Activated CD4-positive, alpha-beta T cell treated with anti-CD3 and anti-CD28 coated beads, Interleukin-2, amount 50 U/mL, for 1 hour (primary cell): ENCODE measurements around the gene JAZF1.

Experiments used
- DNase-seq: peaks from one replicate; pipeline ENCODE4 v3.0.0-alpha.2; 2020

Gene JAZF1

DNA sequence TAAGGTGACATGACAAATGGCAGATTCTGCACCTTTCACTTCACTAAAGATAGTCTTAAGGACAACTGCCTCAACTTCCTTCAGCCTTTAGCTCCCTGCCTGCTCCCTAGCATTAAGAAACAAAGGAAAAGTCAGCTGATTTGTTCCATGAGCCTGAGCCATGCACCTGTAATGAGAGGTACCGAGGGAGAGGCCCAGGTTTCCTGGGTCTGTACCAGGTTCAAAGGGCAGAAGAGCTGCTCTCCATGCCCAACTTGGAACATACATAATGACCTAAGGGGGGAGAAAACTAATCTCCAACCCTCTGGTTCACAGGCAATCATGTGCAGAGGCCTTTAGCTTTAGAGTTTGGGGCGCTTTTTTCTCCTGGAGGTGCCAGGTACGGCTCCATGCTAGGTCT is 111.2 kb downstream of the JAZF1 start:
- DNase-seq = no peak

DNA sequence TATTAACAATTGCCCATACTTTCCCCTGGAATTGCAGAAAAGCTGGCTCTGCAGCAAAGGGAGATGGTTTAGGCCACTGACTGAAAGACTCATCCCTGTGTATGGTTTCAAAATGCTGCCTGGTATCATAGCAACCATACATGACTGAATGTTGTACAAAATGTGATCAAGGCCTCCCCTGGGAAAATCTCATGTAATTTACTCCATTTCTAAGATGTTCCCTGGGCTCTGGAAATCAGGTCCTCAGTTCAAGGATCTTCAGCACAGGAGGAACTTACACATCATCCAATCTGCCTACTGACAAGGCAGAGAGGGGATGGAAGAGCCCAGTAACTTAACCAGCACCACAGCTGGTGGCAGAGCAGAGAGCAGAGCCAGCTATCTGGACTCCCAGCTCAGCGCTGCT is 111.8 kb downstream of the JAZF1 start:
- DNase-seq = no peak

DNA sequence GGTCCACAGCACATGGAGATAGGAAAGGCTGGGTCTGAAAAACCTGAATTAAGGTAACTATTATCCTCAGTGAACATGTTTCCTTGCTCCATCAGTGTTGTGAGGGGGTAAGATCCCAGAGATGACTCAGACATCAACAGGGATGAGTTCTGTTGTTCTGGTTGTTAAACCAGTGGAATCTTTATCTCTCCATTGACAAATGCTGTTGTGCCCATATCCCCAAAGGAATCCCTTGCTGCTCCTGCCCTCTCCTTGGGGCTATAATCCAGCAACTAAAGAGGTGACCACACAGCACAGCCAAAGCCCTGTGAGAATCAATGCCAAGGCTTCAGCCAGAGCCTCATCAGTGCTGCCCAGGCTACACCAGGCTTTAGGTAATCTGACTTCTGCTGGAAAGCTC is 113.4 kb downstream of the JAZF1 start:
- no peak for DNase-seq

DNA sequence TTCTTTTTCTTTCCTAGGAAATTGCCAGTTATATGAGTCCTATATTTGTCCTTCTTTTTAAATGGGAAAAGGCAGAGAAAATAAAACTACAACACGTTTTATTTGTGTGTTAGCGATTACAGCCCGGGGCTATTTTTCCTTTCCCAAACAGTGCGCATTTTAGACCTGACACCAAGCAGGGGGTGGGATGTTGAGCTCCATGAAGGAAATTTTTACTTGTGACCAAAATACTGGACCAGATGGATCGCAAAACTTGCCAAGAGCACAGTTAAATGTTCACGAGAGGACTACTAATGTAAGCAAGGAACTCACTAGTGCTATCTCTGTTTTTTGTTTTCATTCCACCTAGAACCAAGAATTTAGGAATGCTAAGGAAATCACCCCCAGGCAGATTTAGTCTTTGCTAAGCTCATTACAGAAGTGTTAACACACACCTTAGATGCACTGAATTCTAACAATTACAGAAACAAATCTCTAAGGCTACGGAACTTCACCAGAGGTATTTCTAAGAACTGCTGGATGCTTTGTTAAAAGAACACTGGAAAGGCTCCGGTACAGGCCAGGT is 114.8 kb downstream of the JAZF1 start:
- no peak for DNase-seq

DNA sequence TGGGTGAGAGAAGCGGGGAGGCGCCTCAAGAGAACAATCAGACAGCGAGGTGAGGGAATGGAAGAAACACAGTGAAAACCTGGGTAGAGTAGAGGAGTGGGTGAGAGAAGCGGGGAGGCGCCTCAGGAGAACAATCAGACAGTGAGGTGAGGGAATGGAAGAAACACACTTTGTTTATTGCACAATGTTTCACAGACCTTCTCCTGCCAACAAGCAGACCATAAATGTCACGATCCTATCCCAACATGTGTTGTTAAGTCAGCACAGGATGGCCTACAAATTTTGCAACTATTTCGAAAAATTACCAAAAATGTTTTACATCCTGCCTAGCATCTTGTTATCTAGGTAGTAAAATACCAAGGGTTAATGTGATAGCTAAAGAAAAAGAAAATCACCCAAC is 115.3 kb downstream of the JAZF1 start:
- DNase-seq = no peak

DNA sequence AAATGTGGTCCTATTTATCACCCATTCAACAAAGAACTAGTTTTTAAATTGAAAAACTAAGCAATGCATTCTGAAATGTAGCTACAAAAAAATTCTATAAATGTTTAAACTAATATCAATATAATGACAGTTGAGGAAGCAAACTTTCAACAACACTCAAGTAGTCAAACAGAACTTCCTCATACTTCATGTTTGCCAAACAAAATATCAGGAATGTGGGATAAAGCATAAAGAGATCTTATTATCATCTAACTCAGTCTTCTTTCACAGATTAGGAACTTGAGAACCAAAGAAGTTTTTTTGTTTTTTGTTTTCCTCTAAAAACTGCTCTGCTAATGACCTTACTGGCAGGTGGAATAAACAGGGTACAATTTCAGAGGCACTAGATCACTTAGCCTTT is 116.2 kb downstream of the JAZF1 start:
- no peak for DNase-seq

DNA sequence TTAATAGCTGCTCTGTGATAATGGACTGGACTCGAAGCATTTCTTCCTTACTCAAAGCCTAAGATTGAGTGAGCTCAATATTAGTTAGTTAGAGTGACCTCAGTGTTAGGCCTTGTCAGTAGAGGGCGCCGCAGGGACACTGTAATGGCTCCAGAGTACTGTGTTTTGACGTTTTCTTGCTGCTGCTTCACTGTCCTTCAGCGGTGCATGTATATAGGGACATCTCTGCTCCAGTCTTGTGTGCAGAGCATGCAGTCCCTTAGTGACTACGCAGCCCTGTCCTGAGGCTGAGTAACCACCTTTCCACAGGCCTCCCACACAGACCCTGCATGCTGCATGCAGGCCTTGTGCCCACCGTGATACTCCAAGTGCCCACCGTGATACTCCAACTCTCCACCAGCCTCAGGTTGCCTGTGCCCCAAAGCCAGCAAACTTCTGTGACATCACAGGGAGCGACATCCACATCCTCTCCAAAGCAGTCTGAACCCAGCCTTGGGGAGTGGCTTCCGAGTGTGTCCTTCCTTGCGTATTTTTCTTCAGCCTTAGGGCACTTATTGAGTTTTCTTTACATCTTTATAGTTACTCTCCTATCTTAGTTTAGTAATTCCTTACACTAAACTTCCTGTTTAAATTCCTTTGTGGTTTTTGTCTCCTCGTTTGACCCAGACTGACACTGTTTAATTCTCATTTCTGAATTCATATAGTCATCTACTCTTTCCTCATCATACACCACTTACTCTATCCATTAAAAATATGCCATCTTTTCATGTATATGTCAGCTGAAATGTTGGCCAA is 118.2 kb downstream of the JAZF1 start:
- peak; percentile 42 for DNase-seq

DNA sequence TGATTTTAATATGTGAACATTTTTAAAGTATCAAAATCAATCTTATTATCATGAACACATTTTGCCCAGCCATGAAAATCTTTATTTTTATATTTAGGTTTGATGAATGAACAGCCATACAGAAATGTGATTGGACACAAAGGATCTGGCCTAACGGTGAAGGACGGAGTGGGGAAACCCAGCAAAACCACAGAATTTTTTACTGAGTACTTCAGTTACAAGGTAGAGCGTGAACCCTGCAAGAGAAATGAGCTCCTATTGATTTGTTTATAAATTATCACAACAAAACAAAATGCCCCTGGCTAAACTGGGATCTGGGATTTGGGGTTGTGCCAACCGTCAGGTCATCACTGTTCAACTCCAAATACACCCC is 118.8 kb downstream of the JAZF1 start:
- DNase-seq = no peak

DNA sequence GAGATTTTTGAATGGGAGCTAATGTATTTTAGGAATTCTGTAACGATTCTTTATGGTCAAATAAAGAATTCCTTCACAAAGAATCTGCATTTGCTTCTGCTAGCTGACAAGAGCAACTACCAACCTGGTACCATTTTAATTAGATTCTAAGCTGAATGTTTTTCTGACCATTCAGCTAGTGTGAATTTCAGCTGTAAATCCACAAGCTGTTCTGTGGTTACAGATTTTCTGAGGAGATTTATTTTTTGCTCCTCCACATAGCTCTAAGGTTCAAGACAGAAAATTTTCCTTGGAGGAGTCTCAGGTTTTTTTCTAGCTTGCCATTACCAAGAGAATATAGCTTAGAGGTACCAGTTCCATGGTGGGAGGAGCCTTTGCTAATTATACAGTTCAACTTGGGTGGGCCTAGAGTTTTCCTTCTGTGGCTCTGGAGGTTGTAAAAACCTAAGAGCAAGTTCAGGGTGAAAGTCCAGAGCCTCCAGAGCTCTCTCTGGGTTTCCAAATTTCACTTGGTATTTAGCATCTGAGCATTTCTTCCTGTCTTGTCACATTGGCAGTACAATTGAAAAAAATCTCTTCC is 120.1 kb downstream of the JAZF1 start:
- DNase-seq = no peak

DNA sequence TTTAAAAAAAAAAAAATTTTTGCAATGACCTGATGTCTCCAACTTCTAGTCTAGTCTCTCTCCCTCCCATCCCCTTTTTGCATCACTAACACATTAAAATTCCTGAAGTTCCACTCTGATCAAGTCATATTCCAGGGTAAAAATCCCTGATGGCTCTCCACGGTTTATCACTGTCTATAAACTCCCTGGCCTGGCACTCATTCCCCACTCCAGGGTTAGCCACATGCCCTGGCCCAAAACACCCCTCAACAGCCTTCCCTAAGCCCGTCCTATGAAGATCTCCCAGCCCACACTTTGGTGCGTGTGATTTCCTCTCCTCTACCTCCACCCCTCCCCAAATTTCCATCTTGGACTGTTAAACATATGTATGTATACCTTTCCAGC is 125.4 kb downstream of the JAZF1 start:
- no peak for DNase-seq

DNA sequence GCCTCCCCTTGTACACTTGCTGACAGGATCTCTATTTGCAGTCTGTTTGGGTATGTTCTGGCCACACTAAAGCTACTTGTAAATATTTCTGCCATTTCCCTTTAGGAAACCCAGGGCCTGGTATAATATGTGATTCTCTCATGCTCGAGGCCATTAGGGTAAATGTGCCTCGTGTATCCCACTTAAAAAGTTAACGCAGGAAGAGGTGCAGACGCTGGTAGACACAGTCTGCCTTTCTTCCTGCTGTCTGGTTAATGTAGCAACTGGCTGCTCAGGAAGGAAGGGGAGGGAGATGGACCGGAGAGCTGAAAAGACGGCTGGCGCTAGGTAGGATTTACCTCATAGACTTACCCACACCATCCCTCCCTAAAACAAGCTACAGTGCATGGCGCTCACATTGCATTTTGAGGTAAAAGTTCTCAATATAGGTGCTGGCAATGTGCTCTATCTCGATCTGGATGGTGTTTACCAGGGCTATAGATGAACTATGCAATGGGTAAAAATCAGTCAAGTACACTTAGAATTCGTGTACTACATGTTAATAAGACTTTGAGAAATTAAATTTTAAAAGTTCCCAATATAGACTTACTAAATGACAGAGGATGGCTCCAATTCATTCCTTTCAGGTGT is 125.9 kb downstream of the JAZF1 start:
- DNase-seq = no peak

DNA sequence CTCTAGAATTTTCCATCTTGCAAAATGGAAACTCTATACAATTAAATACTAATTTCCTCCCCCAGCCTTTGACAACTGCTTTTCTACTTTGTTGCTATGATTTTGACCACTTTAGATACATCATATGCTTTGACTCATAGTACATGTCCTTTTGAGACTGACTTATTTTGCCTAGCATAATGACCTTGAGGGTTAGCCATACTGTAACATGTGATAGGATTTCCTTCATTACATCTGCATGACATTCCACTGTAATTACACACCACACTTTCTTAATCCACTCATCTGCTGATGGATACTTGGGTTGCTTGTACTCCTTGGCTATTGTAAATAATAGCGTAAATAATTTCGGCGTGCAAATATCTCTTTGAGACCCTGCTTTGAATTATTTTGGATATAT is 127.7 kb downstream of the JAZF1 start:
- DNase-seq = no peak

DNA sequence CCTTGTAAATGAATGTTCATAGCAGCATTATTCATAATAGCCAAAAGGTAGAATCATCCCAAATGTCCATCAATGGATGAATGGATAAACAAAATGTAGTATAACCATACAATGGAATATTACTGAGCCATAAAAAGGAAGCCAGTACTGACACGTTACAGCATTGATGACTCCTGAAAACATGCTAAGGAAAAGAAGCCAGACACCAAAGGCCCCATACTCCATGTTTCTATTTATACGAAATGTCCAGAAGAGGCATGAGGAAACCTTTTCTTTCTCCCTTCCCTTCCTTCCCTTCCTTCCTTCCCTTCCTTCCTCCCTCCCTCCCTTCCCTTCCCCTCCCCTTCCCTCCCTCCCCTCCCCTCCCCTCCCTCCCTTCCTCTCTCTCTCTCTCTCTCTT is 131.9 kb downstream of the JAZF1 start:
- no peak for DNase-seq

DNA sequence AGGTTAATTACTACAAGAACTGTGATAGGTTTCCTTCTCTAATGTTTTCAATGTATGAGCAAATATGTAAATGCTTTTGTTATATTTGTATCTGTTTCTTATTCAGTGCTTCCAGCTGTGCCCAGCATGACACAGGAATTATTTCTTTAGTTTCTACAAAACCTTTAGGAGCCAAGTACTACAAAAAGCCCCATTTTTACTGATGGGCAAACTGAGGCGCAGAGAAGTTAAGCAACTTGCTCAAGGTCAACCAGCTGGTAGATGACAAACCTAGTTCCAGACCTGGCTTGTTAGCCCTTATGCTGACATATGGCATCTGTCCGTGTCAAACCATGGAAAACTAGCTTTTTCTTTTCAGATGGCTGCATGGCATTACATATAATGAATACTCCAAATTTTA is 134.6 kb downstream of the JAZF1 start:
- no peak for DNase-seq

DNA sequence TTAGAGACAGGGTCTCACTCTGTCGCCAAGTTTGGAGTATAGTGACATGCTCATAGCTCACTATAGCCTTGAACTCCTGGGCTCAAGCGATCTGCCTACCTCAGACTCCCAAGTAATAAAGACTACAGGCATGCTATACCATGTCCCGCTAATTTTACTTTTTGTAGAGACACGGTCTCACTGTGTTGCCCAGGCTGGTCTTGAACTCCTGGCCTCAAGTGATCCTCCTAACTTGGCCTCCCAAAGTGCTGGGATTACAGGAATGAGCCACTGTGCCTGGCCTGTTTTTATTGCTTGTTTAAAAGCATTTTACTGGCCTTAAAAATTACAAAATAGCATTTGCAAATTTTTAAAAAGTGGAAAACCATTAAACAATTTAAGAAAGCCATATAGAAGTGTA is 135.0 kb downstream of the JAZF1 start:
- no peak for DNase-seq

DNA sequence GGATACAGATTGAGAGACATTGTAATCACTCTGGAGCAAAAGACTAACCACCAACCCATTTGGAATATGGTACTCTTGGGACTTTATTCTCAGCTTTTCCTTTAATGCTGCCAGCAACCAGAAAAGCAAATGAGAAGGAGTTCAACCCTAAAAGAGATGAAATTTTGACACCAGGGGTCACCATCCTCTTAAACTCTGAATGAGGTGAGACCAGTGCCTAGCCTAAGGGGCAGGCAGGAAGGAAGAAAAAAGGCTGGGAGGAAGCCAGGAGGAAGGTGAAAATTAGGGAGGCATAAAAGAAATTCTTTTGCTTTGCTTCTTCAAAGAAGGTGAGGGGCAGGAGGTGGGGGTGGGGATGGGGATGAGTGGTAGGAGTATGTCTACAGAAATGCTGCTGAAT is 135.8 kb downstream of the JAZF1 start:
- DNase-seq = no peak

DNA sequence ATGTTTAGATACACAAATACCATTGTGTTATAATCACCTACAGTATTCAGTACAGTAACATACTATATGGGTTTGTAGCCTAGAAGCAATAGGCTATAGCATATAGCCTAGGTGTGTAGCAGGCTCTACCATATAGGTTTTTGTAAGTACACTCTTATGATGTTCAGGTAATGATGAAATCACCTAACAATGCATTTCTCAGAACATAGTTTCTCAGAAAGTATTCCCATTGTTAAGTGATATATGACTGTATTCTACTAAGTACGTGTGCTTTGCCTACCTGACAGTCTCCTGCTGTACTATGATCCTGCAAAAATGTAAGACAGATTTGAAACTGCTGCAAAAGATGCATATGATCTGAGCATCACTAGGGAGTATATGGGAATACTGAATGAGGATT is 137.9 kb downstream of the JAZF1 start:
- DNase-seq = no peak

DNA sequence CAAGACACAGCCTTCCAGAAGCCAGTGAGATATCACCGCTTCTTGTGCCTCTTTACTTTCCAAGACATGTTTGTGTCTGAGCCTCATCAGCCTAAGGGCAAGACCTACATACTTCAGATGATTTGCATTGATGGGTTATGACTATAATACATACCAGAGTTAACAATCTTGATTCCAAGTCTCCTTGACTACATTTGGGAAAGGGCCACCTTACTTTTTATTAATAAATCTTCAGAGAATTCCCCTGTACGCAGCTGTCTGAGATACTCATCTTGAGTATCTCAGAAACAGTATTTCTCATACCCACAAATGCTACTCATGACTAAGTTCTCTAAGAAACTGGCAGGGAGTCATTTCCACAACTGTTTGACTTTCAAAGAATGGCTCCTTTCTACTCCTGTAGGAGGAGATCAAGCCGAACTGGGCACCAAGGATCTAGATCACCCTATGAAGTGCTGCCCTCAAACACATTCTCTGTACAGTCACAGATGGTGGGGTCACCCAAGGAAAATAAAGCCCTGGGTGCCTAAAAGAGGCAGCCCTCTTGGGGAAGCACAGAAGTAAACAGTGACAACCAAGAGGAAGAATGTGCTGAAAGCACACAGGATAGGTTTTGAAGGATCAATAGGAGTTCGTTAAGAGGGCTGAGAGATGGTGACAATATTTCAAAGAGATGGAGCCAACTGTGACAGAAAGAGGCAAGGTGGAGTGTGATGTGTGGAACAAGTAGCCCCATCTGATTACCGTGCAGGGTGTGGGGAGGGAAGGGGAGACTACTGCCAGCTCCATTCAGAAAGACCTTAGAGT is 138.9 kb downstream of the JAZF1 start:
- DNase-seq = no peak

DNA sequence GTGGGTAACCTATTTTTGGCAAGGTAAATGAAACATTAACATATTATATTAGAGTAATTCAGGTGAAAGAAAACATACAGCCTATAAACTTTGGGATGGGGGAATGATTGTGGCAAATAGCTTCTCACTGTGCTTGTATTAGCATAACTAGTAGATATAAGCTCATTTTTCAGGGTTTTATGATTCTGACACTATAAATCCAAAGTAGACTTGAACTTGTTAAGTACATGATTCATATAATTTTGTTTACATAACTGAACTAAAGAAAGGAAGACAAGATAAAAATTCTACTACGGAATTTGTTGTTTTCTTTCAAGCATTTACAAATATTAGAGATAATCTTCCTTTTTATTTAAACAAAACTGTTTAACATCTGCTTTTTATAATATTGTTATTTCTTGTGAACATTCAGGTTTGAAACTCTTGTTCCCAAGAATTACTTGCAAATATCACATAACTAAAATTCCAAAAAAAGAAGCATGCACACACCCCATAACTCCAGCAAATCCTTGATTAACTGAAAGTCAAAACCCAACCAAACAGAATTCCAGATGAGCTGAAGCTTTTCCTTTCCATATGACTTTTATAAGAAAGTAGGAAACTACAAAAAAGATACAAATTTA is 142.3 kb downstream of the JAZF1 start:
- no peak for DNase-seq

DNA sequence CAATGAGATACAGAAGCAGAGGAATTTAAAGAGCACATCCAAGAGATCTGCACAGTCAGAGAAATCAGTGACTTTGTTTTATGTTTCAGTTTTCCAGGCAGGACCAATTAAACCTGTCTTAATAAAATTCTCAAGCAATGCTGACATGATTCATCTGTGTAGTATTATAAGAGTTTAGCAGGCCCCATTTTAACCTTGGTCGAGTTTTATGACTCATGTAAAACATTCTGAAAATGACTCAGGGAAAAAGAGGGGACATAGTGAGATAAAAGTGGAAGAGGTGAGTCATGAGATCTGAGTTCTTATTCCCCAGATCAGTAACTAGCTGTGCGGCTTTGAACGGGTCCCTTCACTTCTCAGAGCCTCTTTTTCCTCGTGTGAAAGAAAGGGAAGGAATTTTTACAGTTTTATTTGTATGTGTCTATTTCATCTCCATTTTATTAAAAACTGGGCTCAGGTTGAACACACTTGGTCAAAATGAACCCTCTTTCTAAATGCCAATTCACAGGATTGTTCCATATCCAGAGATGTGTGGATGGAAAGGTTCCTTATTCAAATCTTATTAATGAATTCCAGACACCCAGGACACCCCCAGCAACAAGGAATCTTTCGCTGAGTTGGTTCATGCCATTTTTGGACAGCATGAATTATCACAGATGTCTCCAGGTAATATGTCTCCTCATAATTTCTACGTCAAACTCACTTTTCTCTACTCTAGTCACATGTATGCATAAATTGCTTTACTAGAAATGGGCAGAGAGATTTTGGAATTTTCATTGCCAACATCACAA is 143.2 kb downstream of the JAZF1 start:
- no peak for DNase-seq

DNA sequence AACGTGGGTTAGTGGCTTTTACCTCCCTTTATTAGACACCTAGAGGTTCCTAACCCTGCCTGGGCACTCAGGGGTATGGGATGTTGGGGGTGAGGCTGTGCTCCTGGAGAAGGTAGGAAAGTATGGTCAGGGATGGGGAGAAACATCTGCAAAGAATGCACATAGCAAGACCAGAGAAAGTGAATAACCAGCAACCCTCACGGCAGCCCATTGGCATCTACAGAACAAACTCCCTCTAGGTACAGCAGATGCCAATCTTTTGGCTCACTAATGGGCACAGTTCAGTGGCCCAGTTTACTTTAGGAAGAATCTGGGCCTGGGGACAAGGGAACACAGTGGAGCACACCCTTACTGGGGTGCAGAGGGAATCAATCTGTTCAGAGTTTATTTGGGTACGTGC is 143.9 kb downstream of the JAZF1 start:
- no peak for DNase-seq

DNA sequence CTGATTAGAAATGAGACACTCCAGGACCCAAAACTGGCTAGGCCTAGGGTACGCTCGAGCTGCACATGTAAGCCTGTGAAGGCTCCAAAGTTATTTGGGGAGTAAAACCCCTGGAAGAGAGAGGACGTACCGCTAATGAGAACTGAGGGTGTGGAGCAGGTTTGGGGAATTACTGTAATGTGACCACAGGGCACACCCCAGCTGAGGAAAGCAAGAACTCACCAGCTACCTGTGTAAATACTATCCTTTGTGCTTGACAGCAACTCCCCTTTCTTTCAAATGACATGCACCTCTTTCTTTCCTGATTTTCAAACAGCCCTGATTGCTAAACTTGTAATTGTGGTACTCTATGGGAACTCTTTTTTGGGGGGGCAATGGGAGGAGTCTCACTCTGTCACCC is 147.2 kb downstream of the JAZF1 start:
- DNase-seq = no peak
